ENCODE data around the gene CHCHD4. TPM values are rescaled to one million over a fixed set of nuclear protein-coding genes. Genes with fewer than 3 reads are reported as not detected.

Gene CHCHD4
- polyA plus RNA-seq, 1 of the 3 experiments (the other 2 are of a cell fraction), result 15.4 TPM

DNA sequence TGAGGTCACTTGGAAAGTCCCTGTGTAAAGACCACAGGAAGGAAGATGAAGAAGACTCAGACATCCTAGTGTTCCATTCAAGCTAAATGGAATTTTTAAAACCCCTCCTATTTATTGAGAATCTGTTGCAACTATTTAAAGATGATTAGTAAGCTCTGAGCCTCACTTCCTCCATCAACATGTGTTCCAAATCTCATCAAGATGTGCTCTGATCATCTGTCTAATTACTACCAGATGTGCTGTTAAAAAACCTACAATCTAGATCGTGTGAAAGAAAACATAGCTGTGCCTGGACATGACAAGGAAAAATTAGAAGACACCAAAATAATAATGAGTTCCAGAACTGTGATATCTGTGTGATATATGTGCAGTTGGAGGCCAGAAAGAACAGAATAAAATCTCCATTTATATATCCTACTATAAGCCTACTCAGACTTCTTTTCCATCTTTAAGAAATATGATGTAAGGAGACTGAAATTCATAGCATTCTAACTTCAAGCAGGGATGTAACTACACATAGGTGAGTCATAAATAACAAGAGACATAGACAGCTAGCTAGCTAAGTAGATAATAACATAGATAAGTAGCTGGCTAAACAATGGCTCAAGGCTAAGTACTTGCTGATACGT, 46.0 kb upstream of the CHCHD4 start:
- peaks cover 71% of the 10 kb centered on the region for H3K79me2 ChIP-seq (ENCODE audit: insufficient read depth)
- CTCF ChIA-PET, result interaction anchor here (0.8 kb wide), 1 partner anchor 274 kb away, joined by 4 read pairs; no protein-coding TSS in a partner anchor
- H3K9ac ChIP-seq, result peak overlapping the region; percentile 53
- POLR2A ChIA-PET, result interaction anchor here (0.7 to 1.1 kb wide), 2 partner anchors 46 to 505 kb away, joined by 3 read pairs; partner anchors contain the start of genes CHCHD4 and TMEM43
- H3K9me2 ChIP-seq, result no peaks in the 10 kb centered on the region
- no peaks in the 10 kb centered on the region for H3K27me3 ChIP-seq (ENCODE audit: insufficient read depth)
- peak overlapping the region; percentile 59 for H3K4me2 ChIP-seq
- H4K20me1 ChIP-seq (ENCODE audit: insufficient read depth), result peaks cover 7% of the 10 kb centered on the region; the same call in 1 of the 2 replicates
- 0 out of 4 replicates have a peak overlapping the region, but pooled peaks of 1 of the 2 experiments have one; percentile 2 for H3K4me3 ChIP-seq (ENCODE audit: low read depth in 2 of 2, low read length in 1 of 2)
- peaks cover 24 to 51% of the 10 kb centered on the region in 2 experiments for H3K4me1 ChIP-seq (ENCODE audit: control insufficient read depth in 1 of 2, insufficient read depth in 2 of 2, low read depth in 1 of 2, low read length in 1 of 2)
- 7% methylated on average over 2 of the region's 2 CpGs for WGBS (ENCODE audit: low lambda C conversion rate)
- H3K36me3 ChIP-seq (replicated peaks in 1 of 2; ENCODE audit: control insufficient read depth in 1 of 2, insufficient read depth in 2 of 2, low read length in 1 of 2), result peaks cover 59 to 73% of the 10 kb centered on the region in 2 experiments
- peak overlapping the region; percentile 81 to 98 for H3K27ac ChIP-seq (ENCODE audit: low read depth in 2 of 2, low read length in 1 of 2)
- H3K9me3 ChIP-seq, result no peaks in the 10 kb centered on the region
- no peak overlapping the region for H2AFZ ChIP-seq (ENCODE audit: low read depth)
- peaks cover 52% of the 10 kb centered on the region for H3F3A ChIP-seq (replicated peaks; ENCODE audit: insufficient read depth)
- no peak for DNase-seq
- peak; percentile 92 for TF ChIP-seq FOSL2 (IDR thresholded peaks at IDR 0.05; ENCODE audit: borderline replicate concordance, low read depth)
- peak in 1 of 2 experiments; percentile 81; a peak in 2 of 4 replicates for TF ChIP-seq EP300 (IDR thresholded peaks at IDR 0.05; ENCODE audit: borderline replicate concordance in 1 of 2, low read depth in 1 of 2, low read length in 1 of 2)
- TF ChIP-seq NFIC (IDR thresholded peaks at IDR 0.05; ENCODE audit: borderline replicate concordance), result peak; percentile 52; the same call in 1 of the 2 replicates
- no peak for TF ChIP-seq GABPA (IDR thresholded peaks at IDR 0.05; ENCODE audit: low read depth)
- TF ChIP-seq RXRA (IDR thresholded peaks at IDR 0.05; ENCODE audit: borderline replicate concordance, low read depth), result peak; percentile 32; the same call in 1 of the 2 replicates
- peak; percentile 38; the same call in 1 of the 2 replicates for TF ChIP-seq YY1 (IDR thresholded peaks at IDR 0.05; ENCODE audit: low read depth)
- no peak for TF ChIP-seq ZBTB33 (IDR thresholded peaks at IDR 0.05; ENCODE audit: borderline replicate concordance, low read depth)
- peak; percentile 78; the same call in 1 of the 2 replicates for TF ChIP-seq TEAD4 (IDR thresholded peaks at IDR 0.05; ENCODE audit: borderline replicate concordance, insufficient read depth)
- TF ChIP-seq SIN3A (IDR thresholded peaks at IDR 0.05; ENCODE audit: borderline replicate concordance, low read depth, low read length), result no peak
- no peak for TF ChIP-seq ELF1 (IDR thresholded peaks at IDR 0.05)
- TF ChIP-seq, protein P1, sequence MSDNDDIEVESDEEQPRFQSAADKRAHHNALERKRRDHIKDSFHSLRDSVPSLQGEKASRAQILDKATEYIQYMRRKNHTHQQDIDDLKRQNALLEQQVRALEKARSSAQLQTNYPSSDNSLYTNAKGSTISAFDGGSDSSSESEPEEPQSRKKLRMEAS (IDR thresholded peaks at IDR 0.05; ENCODE audit: low read depth), result peak; percentile 43; the same call in 1 of the 2 replicates
- TF ChIP-seq MEF2A (IDR thresholded peaks at IDR 0.05; ENCODE audit: borderline replicate concordance, low read depth), result peak; percentile 44
- TF ChIP-seq RCOR1 (IDR thresholded peaks at IDR 0.05; ENCODE audit: low read length), result no peak
- TF ChIP-seq RAD21 (IDR thresholded peaks at IDR 0.05; ENCODE audit: low read length), result no peak
- TF ChIP-seq GATA2 (CRISPR knock-in tag; IDR thresholded peaks at IDR 0.05), result no peak
- peak; percentile 94 for TF ChIP-seq TCF12 (IDR thresholded peaks at IDR 0.05)
- TF ChIP-seq IRF3 (IDR thresholded peaks at IDR 0.05; ENCODE audit: low read depth, low read length), result no peak
- TF ChIP-seq, protein P2, sequence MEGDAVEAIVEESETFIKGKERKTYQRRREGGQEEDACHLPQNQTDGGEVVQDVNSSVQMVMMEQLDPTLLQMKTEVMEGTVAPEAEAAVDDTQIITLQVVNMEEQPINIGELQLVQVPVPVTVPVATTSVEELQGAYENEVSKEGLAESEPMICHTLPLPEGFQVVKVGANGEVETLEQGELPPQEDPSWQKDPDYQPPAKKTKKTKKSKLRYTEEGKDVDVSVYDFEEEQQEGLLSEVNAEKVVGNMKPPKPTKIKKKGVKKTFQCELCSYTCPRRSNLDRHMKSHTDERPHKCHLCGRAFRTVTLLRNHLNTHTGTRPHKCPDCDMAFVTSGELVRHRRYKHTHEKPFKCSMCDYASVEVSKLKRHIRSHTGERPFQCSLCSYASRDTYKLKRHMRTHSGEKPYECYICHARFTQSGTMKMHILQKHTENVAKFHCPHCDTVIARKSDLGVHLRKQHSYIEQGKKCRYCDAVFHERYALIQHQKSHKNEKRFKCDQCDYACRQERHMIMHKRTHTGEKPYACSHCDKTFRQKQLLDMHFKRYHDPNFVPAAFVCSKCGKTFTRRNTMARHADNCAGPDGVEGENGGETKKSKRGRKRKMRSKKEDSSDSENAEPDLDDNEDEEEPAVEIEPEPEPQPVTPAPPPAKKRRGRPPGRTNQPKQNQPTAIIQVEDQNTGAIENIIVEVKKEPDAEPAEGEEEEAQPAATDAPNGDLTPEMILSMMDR (IDR thresholded peaks at IDR 0.05), result no peak
- peak; percentile 56; the same call in 1 of the 2 replicates for TF ChIP-seq POLR2AphosphoS5 (IDR thresholded peaks at IDR 0.05; ENCODE audit: low read depth, low read length)
- peak; percentile 57; the same call in 1 of the 2 replicates for TF ChIP-seq FOXM1 (IDR thresholded peaks at IDR 0.05; ENCODE audit: low read depth)
- no peak for TF ChIP-seq SMC3 (IDR thresholded peaks at IDR 0.05; ENCODE audit: low read depth, low read length)
- TF ChIP-seq, protein P3, sequence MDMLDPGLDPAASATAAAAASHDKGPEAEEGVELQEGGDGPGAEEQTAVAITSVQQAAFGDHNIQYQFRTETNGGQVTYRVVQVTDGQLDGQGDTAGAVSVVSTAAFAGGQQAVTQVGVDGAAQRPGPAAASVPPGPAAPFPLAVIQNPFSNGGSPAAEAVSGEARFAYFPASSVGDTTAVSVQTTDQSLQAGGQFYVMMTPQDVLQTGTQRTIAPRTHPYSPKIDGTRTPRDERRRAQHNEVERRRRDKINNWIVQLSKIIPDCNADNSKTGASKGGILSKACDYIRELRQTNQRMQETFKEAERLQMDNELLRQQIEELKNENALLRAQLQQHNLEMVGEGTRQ (IDR thresholded peaks at IDR 0.05; ENCODE audit: borderline replicate concordance, low read depth, low read length), result no peak
- TF ChIP-seq USF1 (IDR thresholded peaks at IDR 0.05; ENCODE audit: borderline replicate concordance, low read depth), result no peak
- TF ChIP-seq NRF1 (IDR thresholded peaks at IDR 0.05; ENCODE audit: low read depth, low read length), result no peak
- TF ChIP-seq, protein P4, sequence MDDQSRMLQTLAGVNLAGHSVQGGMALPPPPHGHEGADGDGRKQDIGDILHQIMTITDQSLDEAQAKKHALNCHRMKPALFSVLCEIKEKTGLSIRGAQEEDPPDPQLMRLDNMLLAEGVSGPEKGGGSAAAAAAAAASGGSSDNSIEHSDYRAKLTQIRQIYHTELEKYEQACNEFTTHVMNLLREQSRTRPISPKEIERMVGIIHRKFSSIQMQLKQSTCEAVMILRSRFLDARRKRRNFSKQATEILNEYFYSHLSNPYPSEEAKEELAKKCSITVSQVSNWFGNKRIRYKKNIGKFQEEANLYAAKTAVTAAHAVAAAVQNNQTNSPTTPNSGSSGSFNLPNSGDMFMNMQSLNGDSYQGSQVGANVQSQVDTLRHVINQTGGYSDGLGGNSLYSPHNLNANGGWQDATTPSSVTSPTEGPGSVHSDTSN (IDR thresholded peaks at IDR 0.05), result peak; percentile 77
